Prostate gland (tissue), 2 donors: ENCODE data around the gene TRIM72. TPM values are rescaled to one million over a fixed set of nuclear protein-coding genes. Genes with fewer than 3 reads are reported as not detected.
A peak's percentile ranks its signal among the peaks of the same experiment; 100 is the strongest.

Experiments
- DNase-seq: peaks from one replicate; pipeline ENCODE4 v3.0.0-alpha.2; 2019; ENCODE audit warnings: low spot score
- H3K27ac ChIP-seq, 2 donors: fragments of 200-600 bp; sonication (generic); 2 replicates each; pipeline ENCODE4 v1.5.1; 2017 to 2019
- H3K27me3 ChIP-seq: fragments of 200-600 bp; sonication (generic); replicated peaks from 2 replicates; pipeline ENCODE4 v1.5.1; 2019; ENCODE audit not compliant: insufficient read depth
- H3K36me3 ChIP-seq, 2 donors: fragments of 200-600 bp; sonication (generic); 1 replicate in 1 of 2; 2 replicates in 1 of 2; pipeline versions ENCODE4 v1.5.1 to v1.8.1; 2017 to 2019
- H3K4me1 ChIP-seq: fragments of 200-600 bp; sonication (generic); replicated peaks from 2 replicates; pipeline ENCODE4 v1.5.1; 2019
- H3K4me3 ChIP-seq, 2 donors: fragments of 200-600 bp; sonication (generic); 2 replicates each; pipeline ENCODE4 v1.5.1; 2017 to 2019
- H3K9me3 ChIP-seq: fragments of 200-600 bp; sonication (generic); 2 replicates; pipeline ENCODE4 v1.5.1; 2017
- CTCF ChIP-seq, 4 experiments: fragments of 200-600 bp in 2 of 4; fragments of 450-650 bp in 2 of 4; sonication (generic) in 2 of 4; IDR thresholded peaks; 1 replicate in 3 of 4; 2 replicates in 1 of 4; pipeline ENCODE4 v1.5.1; 2016 to 2019; ENCODE audit warnings: antibody characterized with exemption in 4 of 4, mild to moderate bottlenecking in 2 of 4, moderate library complexity in 2 of 4
- POLR2A ChIP-seq: fragments of 450-650 bp; IDR thresholded peaks from one replicate; pipeline ENCODE4 v1.6.1; 2016; ENCODE audit warnings: antibody characterized with exemption, mild to moderate bottlenecking
- POLR2AphosphoS5 ChIP-seq: sonication (generic); formaldehyde crosslinking; IDR thresholded peaks from one replicate; pipeline ENCODE4 v1.6.1; 2017; ENCODE audit warnings: antibody characterized with exemption
- WGBS: methylation state at CpG from one replicate; pipeline ENCODE4 v1.1.5; 2018; 5-methylcytosine and 5-hydroxymethylcytosine counted together
- intact Hi-C: fragments of 100-400 bp; cut with DNase I; formaldehyde crosslinking; loops from one replicate; pipeline ENCODE4 v1.14.2; 2022
- total RNA-seq, 2 donors: library from RNA; depleted of rRNA; stranded (reverse); fragments of >200 nt; gene quantifications; one replicate each; pipeline ENCODE4 v1.1.0, GENCODE V29; 2016

Gene TRIM72
- total RNA-seq, 2 donors from 2014 or later: 0.23 to 3.9 TPM

- intact Hi-C loops: no loop called here
- Histone ChIP-seq H3K27me3 (no peaks in the 10 kb centered on the region), H3K4me3 (peak overlapping the region; percentile 28 to 39), H3K27ac (no peak overlapping the region), H3K4me1 (peaks cover 15% of the 10 kb centered on the region), H3K9me3 (no peaks in the 10 kb centered on the region), H3K36me3 (no peaks in the 10 kb centered on the region)
- no peak for TF ChIP-seq CTCF (IDR thresholded peaks at IDR 0.05)
- TF ChIP-seq POLR2AphosphoS5: no peak
- TF ChIP-seq POLR2A: no peak
- no peak for DNase-seq
- 17% methylated on average over 50 of the region's 58 CpGs for WGBS
Measured at GRCh38 chr16:31214708-31215286, 878 bp downstream of the TRIM72 start.

- TF ChIP-seq POLR2AphosphoS5 (peak; percentile 15), POLR2A (no peak)
- Histone ChIP-seq H3K27ac (no peak overlapping the region), H3K4me1 (peaks cover 15% of the 10 kb centered on the region), H3K36me3 (no peaks in the 10 kb centered on the region), H3K4me3 (peak overlapping the region; percentile 28 to 39), H3K9me3 (no peaks in the 10 kb centered on the region), H3K27me3 (no peaks in the 10 kb centered on the region)
- DNase-seq: peak; percentile 37
- intact Hi-C loops: no loop called here
- WGBS: under 1% methylated on average over 62 of the region's 63 CpGs
Measured at GRCh38 chr16:31215287-31216162, 1.6 kb downstream of the TRIM72 start.

GRCh38 chr16:31216422-31217135 is 2.7 kb downstream of the TRIM72 start, which contains the start of gene PYDC1:
Gene PYDC1, minus strand, starts transcription at chr16:31217135. Its CDS starts 107 bp downstream, at chr16:31217028.
- Histone ChIP-seq H3K9me3 (no peaks in the 10 kb centered on the region), H3K27ac (no peak within 1 kb of the TSS), H3K36me3 (no peaks in the 10 kb centered on the region), H3K4me1 (peaks cover 15% of the 10 kb centered on the region), H3K27me3 (no peaks in the 10 kb centered on the region), H3K4me3 (no peak within 1 kb of the TSS)
- intact Hi-C loops: no loop called here
- DNase-seq: no peak
- TF ChIP-seq POLR2AphosphoS5 (no peak), POLR2A (no peak), CTCF (IDR thresholded peaks at IDR 0.05) (no peak)
- WGBS: 3% methylated on average over 52 of the region's 52 CpGs

DNA sequence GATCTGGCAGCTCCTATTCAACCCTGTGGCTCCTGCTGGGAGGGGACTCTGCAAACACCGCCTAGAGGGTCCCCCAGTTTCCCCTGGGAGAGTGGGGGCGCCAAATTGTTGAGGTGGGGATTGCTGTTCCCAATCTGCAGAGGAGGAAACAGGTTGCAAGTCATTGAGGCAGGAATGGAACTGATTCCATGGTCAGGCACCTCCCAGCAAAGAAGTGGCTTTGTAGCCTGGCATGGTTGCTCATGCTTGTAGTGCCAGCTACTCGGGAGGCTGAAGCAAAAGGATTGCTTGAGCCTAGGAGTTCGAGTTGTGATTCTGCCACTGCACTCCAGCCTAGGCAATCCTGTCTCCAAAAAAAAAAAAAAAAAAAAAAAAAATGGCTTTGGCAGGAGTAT is 3.2 kb downstream of the TRIM72 start:
- Histone ChIP-seq H3K4me1 (peaks cover 15% of the 10 kb centered on the region), H3K27ac (no peak overlapping the region), H3K4me3 (no peak overlapping the region), H3K36me3 (no peaks in the 10 kb centered on the region), H3K27me3 (peaks cover 2% of the 10 kb centered on the region), H3K9me3 (no peaks in the 10 kb centered on the region)
- intact Hi-C loops: no loop called here
- 21% methylated on average over 4 of the region's 4 CpGs for WGBS
- DNase-seq: no peak
- TF ChIP-seq POLR2A (no peak), CTCF (IDR thresholded peaks at IDR 0.05) (no peak), POLR2AphosphoS5 (no peak)

- H3K4me1 ChIP-seq: peaks cover 15% of the 10 kb centered on the region
- WGBS: 86% methylated on average over 14 of the region's 15 CpGs
- H3K27me3 ChIP-seq: peaks cover 2% of the 10 kb centered on the region
- no peak for TF ChIP-seq POLR2A
- TF ChIP-seq POLR2AphosphoS5: no peak
- no peak for TF ChIP-seq CTCF (IDR thresholded peaks at IDR 0.05)
- DNase-seq: no peak
- H3K27ac ChIP-seq: no peak overlapping the region
- intact Hi-C loops: no loop called here
- H3K36me3 ChIP-seq: no peaks in the 10 kb centered on the region
- no peaks in the 10 kb centered on the region for H3K9me3 ChIP-seq
- no peak overlapping the region for H3K4me3 ChIP-seq
Measured at GRCh38 chr16:31219154-31219741, 5.3 kb downstream of the TRIM72 start.
